GM03348 (cell line): ENCODE measurements around the gene ATP6V0B.
A peak's percentile ranks its signal among the peaks of the same experiment; 100 is the strongest.

Experiments
- DNase-seq: peaks from one replicate; pipeline ENCODE4 v3.0.0; 2012; ENCODE audit warnings: low spot score

ATP6V0B gene

GRCh38 chr1:43984855-43985254, 10.1 kb downstream of the ATP6V0B start:
- no peak for DNase-seq

- no peak for DNase-seq
These were observed 11.3 kb downstream of the ATP6V0B start for GRCh38 chr1:43985984-43986595.

DNA sequence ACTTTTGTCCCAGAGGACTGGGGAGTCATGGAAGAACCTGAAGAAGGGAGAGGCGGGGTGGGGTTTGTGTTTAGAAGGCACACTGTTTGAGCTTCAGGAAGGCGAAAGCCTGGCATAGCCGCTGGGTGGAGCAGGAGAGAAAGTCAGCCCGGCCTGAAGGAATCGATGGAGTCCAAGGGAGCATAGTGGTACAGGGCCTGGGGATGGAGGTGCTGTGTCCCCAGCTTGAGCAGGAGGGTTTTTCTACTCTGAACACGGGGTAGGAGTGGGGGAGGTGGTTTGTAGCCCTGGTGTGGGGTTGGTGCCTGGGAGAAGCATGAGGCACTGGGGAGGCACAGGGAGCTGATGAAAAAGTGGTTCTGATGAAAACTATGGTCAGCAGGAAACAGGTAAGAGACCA, 12.0 kb downstream of the ATP6V0B start:
- no peak for DNase-seq

DNA sequence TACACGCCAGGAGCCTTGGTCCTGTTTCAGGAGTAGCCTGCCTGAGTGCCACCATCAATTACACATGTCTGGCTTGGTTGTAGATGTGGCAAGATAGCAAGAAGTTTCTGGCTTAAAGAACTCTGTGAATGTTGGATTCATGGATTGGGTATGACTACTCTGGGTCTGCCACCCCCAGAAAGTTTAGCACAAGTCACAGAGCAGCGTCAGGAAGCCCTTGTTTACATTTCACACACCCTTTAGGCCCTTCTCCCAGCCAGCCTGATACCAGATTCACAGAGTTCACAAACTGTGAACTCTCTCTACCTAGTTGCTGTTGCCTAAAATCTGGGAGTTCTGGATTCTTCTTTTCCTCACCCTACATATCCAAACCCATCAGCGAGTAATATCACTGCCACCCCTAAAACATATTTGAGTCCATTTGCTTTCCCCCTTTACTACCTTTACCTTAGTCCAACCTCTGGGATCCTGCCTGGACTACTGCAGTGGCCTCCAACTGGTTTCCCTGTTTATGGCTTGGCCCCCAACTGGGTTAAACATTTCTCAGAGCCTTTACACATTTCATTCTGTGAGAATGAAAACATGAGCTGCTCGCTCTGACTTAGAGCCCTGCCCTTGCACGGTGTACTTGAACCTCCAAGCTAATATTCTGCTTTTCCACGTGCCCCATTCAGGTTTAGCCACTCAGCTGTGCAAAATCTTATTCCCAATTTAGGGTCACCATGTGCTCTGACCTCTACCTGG, 12.6 kb downstream of the ATP6V0B start:
- DNase-seq: no peak

DNA sequence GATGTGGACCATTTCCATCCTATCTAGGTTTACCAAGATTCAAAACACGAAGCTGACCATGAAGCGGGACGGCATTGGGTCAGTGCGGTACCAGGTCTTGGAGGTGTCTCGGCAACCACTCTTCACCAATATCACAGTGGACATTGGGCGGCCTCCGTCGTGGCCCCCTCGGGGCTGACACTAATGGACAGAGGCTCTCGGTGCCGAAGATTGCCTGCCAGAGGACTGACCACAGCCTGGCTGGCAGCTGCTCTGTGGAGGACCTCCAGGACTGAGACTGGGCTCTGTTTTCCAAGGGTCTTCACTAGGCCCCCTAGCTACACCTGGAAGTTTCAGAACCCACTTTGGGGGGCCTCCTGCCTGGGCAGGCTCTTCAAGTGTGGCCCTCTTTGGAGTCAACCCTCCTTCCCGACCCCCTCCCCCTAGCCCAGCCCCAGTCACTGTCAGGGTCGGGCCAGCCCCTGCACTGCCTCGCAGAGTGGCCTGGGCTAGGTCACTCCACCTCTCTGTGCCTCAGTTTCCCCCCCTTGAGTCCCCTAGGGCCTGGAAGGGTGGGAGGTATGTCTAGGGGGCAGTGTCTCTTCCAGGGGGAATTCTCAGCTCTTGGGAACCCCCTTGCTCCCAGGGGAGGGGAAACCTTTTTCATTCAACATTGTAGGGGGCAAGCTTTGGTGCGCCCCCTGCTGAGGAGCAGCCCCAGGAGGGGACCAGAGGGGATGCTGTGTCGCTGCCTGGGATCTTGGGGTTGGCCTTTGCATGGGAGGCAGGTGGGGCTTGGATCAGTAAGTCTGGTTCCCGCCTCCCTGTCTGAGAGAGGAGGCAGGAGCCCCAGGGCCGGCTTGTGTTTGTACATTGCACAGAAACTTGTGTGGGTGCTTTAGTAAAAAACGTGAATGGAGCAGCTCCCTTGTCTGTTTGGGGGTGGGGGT, 15.8 kb downstream of the ATP6V0B start:
- DNase-seq: peak; percentile 26

DNA sequence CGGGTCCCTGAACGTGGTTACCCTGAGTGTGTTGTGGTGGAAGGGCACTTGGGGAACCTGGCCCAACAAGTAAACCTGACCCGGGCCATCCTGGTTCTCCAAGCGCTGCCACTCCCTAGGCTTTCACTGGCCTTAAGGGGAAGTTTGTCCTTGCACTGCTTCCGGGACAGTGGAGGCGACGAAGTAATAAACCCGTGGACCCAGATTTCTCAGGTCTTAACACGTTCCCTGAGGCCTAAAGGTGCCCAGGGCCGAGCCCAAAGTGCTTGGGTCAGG, 16.4 kb downstream of the ATP6V0B start:
- DNase-seq: no peak

- peak; percentile 95 for DNase-seq
These were observed 16.9 kb downstream of the ATP6V0B start, which contains the start of gene CCDC24 for GRCh38 chr1:43991476-43992231. TSS of gene CCDC24 (plus strand) at chr1:43991599. CDS start at chr1:43991879, 280 bp downstream.

DNA sequence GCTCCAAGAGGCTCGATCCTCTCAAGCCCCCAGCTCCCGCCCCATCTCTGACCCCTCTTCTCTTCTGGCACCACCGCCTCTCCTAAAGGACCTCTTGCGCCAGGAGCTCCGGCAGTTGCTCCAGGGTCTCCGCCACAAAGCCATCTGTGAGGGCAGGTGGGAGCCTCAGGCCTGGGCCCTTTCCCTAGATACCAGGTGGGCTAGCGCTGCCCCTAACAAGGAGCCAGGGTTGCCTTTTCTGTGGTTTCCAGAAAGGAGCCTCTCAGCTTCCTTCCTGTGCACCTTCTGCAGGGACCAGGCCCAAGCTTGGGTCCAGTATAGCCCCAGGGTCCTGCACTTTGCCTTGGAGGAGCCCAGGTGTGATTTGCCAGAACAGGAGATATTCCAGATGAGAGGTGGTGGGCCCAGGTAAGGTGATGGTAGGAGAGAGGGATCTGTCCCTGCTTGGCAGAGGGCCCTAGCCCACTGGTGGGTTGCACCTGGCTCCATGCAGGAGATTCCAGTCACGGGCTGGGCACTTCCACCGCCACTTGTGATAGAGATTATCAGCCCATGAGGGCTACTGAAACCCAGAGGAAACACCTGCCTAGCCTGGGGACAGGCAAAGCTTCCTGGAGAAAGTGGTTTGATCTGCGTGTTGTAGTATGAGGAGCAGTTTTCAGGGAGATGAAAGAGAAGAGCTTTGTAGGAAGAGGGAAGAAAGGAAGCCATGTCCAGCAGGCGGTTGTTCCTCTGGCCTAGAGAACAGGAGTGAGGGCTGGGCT, 17.7 kb downstream of the ATP6V0B start:
- DNase-seq: no peak

- no peak for DNase-seq
These were observed 18.6 kb downstream of the ATP6V0B start for GRCh38 chr1:43993206-43993914.

DNA sequence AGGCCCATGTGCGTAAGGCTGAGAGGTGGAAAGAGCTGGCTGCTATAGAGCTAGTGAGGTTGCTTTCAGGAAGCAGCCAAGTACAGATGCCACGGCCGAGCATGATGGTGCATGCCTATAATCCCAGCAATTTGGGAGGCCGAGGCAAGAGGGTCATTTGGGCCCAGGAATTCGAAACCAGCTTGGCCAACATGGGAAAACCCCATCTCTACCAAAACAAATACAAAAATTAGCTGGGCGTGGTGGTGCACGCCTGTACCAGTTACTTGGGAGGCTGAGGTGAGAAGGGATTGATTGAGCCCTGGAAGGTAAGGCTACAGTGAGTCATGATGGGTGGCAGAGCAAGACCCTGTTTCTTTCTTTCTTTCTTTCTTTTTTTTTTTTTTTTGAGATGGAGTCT, 19.3 kb downstream of the ATP6V0B start:
- no peak for DNase-seq

- peak; percentile 63 for DNase-seq
These were observed 20.3 kb downstream of the ATP6V0B start for GRCh38 chr1:43994794-43995790.

GRCh38 chr1:43995984-43996732, 21.4 kb downstream of the ATP6V0B start:
- DNase-seq: no peak

- no peak for DNase-seq
These were observed 22.0 kb downstream of the ATP6V0B start for GRCh38 chr1:43996733-43997115.

GRCh38 chr1:43997295-43997999, 22.7 kb downstream of the ATP6V0B start:
- no peak for DNase-seq

- DNase-seq: no peak
These were observed 23.2 kb downstream of the ATP6V0B start for GRCh38 chr1:43998000-43998378.

DNA sequence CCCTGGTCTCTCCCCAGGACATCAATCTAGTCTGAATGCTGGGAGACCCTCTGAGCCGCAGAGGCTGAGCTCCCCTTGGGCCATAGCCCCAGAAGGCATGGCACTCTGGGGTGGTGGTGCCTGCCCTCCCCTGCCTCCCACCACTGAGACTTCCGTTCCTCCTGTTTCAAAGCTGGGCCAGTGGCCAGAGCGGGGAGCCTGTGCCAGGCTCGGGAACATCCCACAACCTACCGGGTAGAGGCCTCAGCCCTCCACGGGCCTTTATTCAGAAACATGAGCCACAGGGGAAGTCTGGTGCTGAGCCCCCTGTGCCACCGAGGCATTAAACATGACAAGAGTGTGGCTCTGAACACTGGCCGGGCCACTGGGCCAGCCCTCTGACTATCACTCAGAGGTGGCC, 24.7 kb downstream of the ATP6V0B start:
- no peak for DNase-seq

GRCh38 chr1:44000122-44000665, 25.4 kb downstream of the ATP6V0B start:
- DNase-seq: no peak

DNA sequence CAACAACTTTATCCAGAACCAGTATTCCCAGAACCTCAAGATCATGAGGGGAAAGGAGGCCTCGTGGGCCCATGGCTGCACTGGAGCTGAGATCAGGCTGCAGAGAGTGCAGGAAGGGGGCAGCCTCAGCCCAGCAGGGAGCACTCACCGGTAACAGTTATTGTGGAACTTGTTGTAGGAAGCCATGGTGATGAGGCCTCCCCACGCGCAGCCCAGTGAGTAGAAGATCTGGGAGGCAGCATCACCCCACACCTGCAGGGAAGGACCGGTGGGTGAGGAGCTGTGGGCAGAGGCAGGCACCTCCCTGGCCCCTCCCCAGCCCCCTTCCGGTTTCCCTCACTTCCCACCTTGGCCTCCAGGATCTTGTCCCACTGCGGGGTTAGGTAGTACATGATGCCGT, 27.4 kb downstream of the ATP6V0B start:
- DNase-seq: no peak
